Mesothelial cell of epicardium (in vitro differentiated cells): Measurements from ENCODE around the gene STK17A. TPM values are rescaled to one million over a fixed set of nuclear protein-coding genes. Genes with fewer than 3 reads are reported as not detected.
"Not testable (repeated sequence)": the region's sequence is repeated elsewhere in the genome, so short reads cannot be mapped to it uniquely, and the experiment has no call there.

Experiments used
- DNase-seq, 2 experiments: peaks; one replicate each; pipeline ENCODE4 v3.0.0; 2021; ENCODE audit warnings: low spot score in 2 of 2; ENCODE audit not compliant: unreplicated experiment in 2 of 2
- H3K27ac Mint-ChIP-seq: 2 replicates; pipeline ENCODE4 v1.8.0; 2021; ENCODE audit warnings: mixed read lengths
- H3K27me3 Mint-ChIP-seq: 2 replicates; pipeline ENCODE4 v1.8.0; 2021; ENCODE audit warnings: low read depth, mixed read lengths
- H3K36me3 Mint-ChIP-seq: 2 replicates; pipeline ENCODE4 v1.8.0; 2021; ENCODE audit warnings: mixed read lengths
- H3K4me1 Mint-ChIP-seq: 2 replicates; pipeline ENCODE4 v1.8.0; 2021; ENCODE audit warnings: mixed read lengths
- H3K4me3 Mint-ChIP-seq: 2 replicates; pipeline ENCODE4 v1.8.0; 2021; ENCODE audit warnings: mild to moderate bottlenecking, moderate library complexity, mixed read lengths
- H3K9me3 Mint-ChIP-seq: 2 replicates; pipeline ENCODE4 v1.8.0; 2021; ENCODE audit warnings: mixed read lengths
- CTCF ChIP-seq: fragments of 200-600 bp; sonication (generic); IDR thresholded peaks from one replicate; pipeline ENCODE4 v1.5.0; 2021; ENCODE audit warnings: antibody characterized with exemption; ENCODE audit not compliant: unreplicated experiment
- total RNA-seq: library from RNA; stranded (reverse); gene quantifications from 3 replicates; pipeline ENCODE4 v1.2.1, GENCODE V29; 2021

STK17A gene
- total RNA-seq, 1 donor from 2014 or later, result 9.3 TPM

GRCh38 chr7:43593010-43593409 is 10.1 kb downstream of the STK17A start:
- no peak overlapping the region for H3K27ac Mint-ChIP-seq
- H3K4me1 Mint-ChIP-seq, result peaks cover 6% of the 10 kb centered on the region
- H3K9me3 Mint-ChIP-seq, result peaks cover 3% of the 10 kb centered on the region
- peaks cover 2% of the 10 kb centered on the region for H3K36me3 Mint-ChIP-seq
- no peaks in the 10 kb centered on the region for H3K27me3 Mint-ChIP-seq
- no peak overlapping the region for H3K4me3 Mint-ChIP-seq
- TF ChIP-seq CTCF, result no peak
- no peak for DNase-seq

- DNase-seq, result no peak
- H3K27ac Mint-ChIP-seq, result no peak overlapping the region
- peaks cover 6% of the 10 kb centered on the region for H3K4me1 Mint-ChIP-seq
- peaks cover 5% of the 10 kb centered on the region for H3K36me3 Mint-ChIP-seq
- H3K4me3 Mint-ChIP-seq, result no peak overlapping the region
- peaks cover 3% of the 10 kb centered on the region for H3K9me3 Mint-ChIP-seq
- no peak for TF ChIP-seq CTCF
- no peaks in the 10 kb centered on the region for H3K27me3 Mint-ChIP-seq
Measured at GRCh38 chr7:43594020-43594419, 11.1 kb downstream of the STK17A start.

GRCh38 chr7:43596426-43596825 is 13.5 kb downstream of the STK17A start:
- H3K27me3 Mint-ChIP-seq, DNase-seq, H3K36me3 Mint-ChIP-seq, H3K4me1 Mint-ChIP-seq, H3K27ac Mint-ChIP-seq, H3K9me3 Mint-ChIP-seq, H3K4me3 Mint-ChIP-seq: not testable (repeated sequence)

- H3K27me3 Mint-ChIP-seq, result no peaks in the 10 kb centered on the region
- DNase-seq, result no peak
- H3K27ac Mint-ChIP-seq, result no peak overlapping the region
- peaks cover 9% of the 10 kb centered on the region for H3K9me3 Mint-ChIP-seq
- H3K4me1 Mint-ChIP-seq, result peaks cover 2% of the 10 kb centered on the region
- H3K4me3 Mint-ChIP-seq, result no peak overlapping the region
- H3K36me3 Mint-ChIP-seq, result peaks cover 13% of the 10 kb centered on the region
- no peak for TF ChIP-seq CTCF
Measured at GRCh38 chr7:43600056-43600455, 17.1 kb downstream of the STK17A start.

GRCh38 chr7:43602256-43602655 is 19.3 kb downstream of the STK17A start:
- Mint-ChIP-seq H3K27me3 (no peaks in the 10 kb centered on the region), H3K36me3 (peaks cover 17% of the 10 kb centered on the region), H3K27ac (no peak overlapping the region), H3K4me3 (no peak overlapping the region), H3K4me1 (no peaks in the 10 kb centered on the region), H3K9me3 (peaks cover 14% of the 10 kb centered on the region)
- TF ChIP-seq CTCF, result no peak
- no peak for DNase-seq

- no peak for DNase-seq
- TF ChIP-seq CTCF, result no peak
- peaks cover 14% of the 10 kb centered on the region for H3K9me3 Mint-ChIP-seq
- no peaks in the 10 kb centered on the region for H3K27me3 Mint-ChIP-seq
- H3K27ac Mint-ChIP-seq, result no peak overlapping the region
- peaks cover 26% of the 10 kb centered on the region for H3K36me3 Mint-ChIP-seq
- no peaks in the 10 kb centered on the region for H3K4me1 Mint-ChIP-seq
- no peak overlapping the region for H3K4me3 Mint-ChIP-seq
Measured at GRCh38 chr7:43604251-43604650, 21.3 kb downstream of the STK17A start.
